SK-N-MC (cell line): ENCODE measurements around the gene TGIF2.

Source experiments
- DNase-seq: peaks from one replicate; pipeline ENCODE4 v3.0.0-alpha.2; 2011; ENCODE audit warnings: low read depth, low spot score
- H3K27ac ChIP-seq: fragments of 200-600 bp; sonication (generic); 2 replicates; pipeline ENCODE4 v1.5.1; 2016; ENCODE audit warnings: mixed run types
- H3K36me3 ChIP-seq: fragments of 200-600 bp; sonication (generic); 2 replicates; pipeline ENCODE4 v1.6.1; 2017; ENCODE audit warnings: antibody characterized with exemption, low read length, mixed read lengths; ENCODE audit not compliant: insufficient read depth
- H3K4me3 ChIP-seq: fragments of 200-600 bp; sonication (generic); 2 replicates; pipeline ENCODE4 v1.5.1; 2016
- H3K9ac ChIP-seq: fragments of 200-600 bp; sonication (generic); 2 replicates; pipeline ENCODE4 v1.8.0; 2017; ENCODE audit warnings: mixed run types, mixed read lengths; ENCODE audit not compliant: insufficient read length
- H3K9me3 ChIP-seq: fragments of 200-600 bp; sonication (generic); 2 replicates; pipeline ENCODE4 v1.6.1; 2017; ENCODE audit warnings: low read depth, mild to moderate bottlenecking, antibody characterized with exemption, low read length, moderate library complexity, mixed read lengths
- EZH2 ChIP-seq: fragments of 200-600 bp; sonication (generic); IDR thresholded peaks from one replicate; pipeline ENCODE4 v1.6.1; 2017; ENCODE audit warnings: antibody characterized with exemption
- FOXP2 ChIP-seq: optimal IDR thresholded peaks from 2 replicates; pipeline ENCODE3; 2011; ENCODE audit warnings: mild to moderate bottlenecking, moderate library complexity; ENCODE audit not compliant: insufficient read depth; ENCODE audit errors: extremely low read length, control extremely low read depth
- POLR2AphosphoS5 ChIP-seq: IDR thresholded peaks from 2 replicates; pipeline ENCODE4 v1.6.1; 2012; ENCODE audit warnings: mild to moderate bottlenecking, low read depth, low read length, borderline replicate concordance

The TGIF2 gene

DNA sequence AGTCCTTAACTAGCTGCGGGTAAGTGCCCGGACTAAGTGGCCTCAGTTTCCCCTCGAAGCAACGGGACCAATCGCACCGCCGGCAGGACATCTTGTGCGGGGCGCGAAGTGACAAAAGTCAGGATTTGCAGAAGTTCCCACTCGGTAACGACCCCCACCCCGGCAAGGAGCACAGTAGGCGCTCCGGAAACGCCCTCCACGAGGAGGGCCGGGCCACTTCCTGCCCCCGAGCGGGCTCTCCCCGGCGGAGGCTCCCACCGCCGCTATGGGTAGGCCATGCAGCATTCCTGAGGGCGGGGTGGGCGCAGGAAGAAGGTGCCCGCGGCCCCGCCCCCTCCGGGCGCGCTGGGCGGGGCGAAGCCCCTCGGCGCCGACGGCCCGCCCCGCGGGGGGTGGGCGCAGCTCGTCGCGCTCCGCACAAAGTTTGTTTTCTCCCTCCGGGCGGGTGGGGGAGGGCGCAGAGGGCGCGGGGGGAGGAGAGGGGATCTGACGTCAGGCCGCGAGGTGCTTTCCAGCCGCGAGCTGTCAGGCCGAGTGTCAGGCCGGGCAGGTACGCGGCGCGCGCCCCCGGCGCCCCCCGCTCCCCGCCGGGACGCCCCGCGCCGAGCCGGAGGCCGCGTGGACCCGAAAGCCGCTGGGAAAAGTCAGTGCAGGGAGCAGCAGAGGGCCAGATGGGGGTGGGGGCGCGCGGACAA is at the start of gene TGIF2:
TSS of gene TGIF2 (plus strand) at position 495 of the 695 bp plus-strand sequence. CDS start 5,178 bp downstream, outside the sequence.
- peak; percentile 66 for DNase-seq
- Histone ChIP-seq H3K36me3 (peaks cover 10% of the 10 kb centered on the region), H3K9ac (peak within 1 kb of the TSS; percentile 94), H3K27ac (peak within 1 kb of the TSS; percentile 93), H3K4me3 (peak within 1 kb of the TSS; percentile 94), H3K9me3 (no peaks in the 10 kb centered on the region)
- TF ChIP-seq EZH2 (no peak), POLR2AphosphoS5 (peak; percentile 68; the same call in 1 of the 2 replicates)

DNA sequence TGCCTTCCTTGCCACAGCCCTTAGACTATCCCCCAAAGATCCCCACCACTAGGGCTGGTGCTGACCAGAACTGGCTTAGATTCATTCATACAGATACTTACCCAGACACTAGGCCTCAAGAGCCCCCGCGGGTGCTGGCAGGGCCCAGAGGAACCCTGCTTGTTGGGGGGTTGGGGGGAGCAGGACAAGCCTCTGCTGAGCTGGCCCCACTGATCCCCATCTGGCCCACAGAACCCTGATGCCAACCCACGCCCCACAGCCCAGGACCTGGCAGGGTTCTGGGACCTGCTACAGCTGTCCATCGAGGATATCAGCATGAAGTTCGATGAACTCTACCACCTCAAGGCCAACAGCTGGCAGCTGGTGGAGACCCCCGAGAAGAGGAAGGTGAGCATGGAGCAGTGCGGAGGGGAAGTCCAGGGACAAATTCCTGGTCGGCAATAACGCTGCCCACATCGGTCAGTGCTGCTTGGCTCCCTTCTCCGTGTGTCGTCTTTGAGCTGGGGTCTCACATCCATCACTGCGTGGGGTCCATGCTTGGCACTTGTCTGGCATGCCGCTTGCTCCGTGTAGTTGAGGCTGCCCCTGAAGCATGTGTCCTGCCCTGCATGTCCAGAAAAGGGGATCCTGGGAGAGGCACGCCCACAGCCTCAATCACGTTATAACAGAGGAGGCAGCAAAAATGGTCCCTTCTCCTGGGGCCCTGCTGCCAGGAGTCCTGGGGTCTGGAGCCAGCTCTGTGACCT is 47.6 kb upstream of the TGIF2 start:
- no peak for TF ChIP-seq FOXP2
- TF ChIP-seq POLR2AphosphoS5, result no peak
- no peak for TF ChIP-seq EZH2
- H3K4me3 ChIP-seq, result no peak overlapping the region
- DNase-seq, result no peak
- no peak overlapping the region for H3K9ac ChIP-seq
- H3K9me3 ChIP-seq, result no peaks in the 10 kb centered on the region
- H3K27ac ChIP-seq, result no peak overlapping the region
- H3K36me3 ChIP-seq, result peaks cover 36% of the 10 kb centered on the region

DNA sequence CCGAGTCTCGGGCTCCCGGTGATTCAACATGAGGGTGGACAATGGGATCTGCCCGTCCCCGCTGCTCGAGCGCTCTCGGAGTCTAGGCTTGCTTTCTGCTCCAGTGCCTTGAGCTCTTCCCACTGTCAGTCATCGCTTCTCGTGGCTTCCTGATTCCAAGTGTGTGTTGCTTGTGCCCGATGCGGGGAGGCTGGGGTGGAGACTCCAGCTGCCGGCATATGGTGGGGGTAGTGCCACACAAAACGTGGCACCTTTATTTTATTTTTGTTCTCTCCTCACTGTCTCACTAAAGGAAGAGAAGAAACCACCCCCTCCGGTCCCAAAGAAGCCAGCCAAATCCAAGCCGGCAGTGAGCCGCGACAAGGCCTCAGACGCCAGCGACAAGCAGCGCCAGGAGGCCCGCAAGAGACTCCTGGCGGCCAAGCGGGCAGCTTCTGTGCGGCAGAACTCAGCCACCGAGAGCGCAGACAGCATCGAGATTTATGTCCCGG is 46.8 kb upstream of the TGIF2 start:
- no peak overlapping the region for H3K4me3 ChIP-seq
- no peak overlapping the region for H3K9ac ChIP-seq
- peaks cover 36% of the 10 kb centered on the region for H3K36me3 ChIP-seq
- no peak for DNase-seq
- H3K27ac ChIP-seq, result no peak overlapping the region; the same call in 1 of the 2 replicates
- H3K9me3 ChIP-seq, result no peaks in the 10 kb centered on the region
- no peak for TF ChIP-seq EZH2
- TF ChIP-seq POLR2AphosphoS5, result no peak
- no peak for TF ChIP-seq FOXP2

DNA sequence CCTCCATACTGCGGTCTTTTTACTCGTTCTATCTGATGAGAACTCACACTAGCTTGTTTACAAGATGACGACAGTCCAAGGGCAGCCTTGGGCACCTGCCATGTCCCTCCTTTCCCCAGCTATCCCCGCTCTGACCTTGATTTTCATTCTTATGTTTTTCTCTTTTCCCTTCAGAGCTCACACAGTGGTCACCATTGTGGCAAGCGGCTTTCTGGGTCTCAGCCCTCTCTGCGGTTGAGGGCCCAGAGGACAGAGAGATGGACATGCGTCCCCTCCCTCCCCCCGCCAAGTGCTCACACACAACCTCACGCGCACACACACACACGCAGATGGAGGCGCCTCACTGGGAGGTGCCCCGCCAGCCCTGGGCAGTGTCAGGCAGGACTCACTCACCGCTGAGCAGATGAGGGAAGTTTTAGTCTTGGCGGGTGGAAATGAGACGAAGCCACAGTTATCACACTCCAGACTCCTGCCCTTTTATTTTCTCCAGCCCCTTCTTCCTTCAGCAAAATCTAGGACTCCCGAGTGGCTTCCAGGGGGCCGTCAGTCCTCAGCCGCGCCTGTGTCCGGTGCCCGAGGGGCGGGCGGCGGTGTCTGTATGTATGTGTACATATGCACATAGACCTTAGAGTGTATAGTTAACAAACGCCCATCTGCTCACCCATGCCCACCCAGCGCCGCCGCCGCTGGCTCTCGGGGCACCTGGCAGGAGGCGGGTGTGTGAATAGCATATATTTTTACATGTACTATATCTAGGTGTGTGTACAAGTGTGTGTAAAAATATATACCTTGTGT is 45.9 kb upstream of the TGIF2 start:
- peaks cover 34% of the 10 kb centered on the region for H3K36me3 ChIP-seq
- TF ChIP-seq EZH2 (no peak), POLR2AphosphoS5 (no peak), FOXP2 (no peak)
- H3K27ac ChIP-seq, result no peak overlapping the region
- DNase-seq, result no peak
- H3K9me3 ChIP-seq, result no peaks in the 10 kb centered on the region
- no peak overlapping the region for H3K9ac ChIP-seq
- no peak overlapping the region for H3K4me3 ChIP-seq

DNA sequence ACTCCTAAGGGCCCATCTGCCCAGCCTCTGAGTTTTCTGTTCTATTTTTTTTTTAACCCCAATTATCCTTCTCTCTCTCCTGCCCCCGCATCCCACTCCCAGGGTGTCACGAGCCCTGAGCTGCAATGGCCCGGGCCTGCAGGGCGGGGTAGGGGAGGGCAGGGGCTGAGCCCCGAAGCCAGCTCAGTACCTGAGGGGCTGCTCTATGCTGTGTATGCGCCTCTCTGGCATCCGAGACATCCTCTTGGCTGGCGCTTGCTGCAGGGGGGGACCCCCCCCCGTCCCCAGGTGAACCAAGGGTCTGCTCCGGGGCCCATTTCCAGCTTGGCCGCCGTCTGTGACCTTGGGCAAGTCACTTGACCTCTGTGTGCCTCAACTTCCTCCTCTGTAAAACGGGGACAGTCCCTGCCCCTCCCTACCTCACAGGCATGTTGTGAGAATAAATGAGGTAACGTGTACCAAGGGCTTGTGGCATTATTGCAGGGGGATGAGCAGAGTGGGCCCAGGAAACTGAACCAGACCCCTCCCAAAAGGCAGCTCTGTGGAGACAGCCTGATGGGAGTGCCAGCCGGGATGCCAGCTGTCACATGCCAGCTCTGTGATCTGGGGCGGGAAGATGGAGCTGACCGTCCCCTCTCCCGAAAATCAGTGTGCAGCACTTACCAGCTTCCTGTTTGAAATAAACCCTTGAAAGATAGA is 45.1 kb upstream of the TGIF2 start:
- TF ChIP-seq POLR2AphosphoS5 (no peak), EZH2 (no peak), FOXP2 (no peak)
- no peak overlapping the region for H3K4me3 ChIP-seq
- no peak for DNase-seq
- no peak overlapping the region for H3K9ac ChIP-seq
- no peak overlapping the region for H3K27ac ChIP-seq
- no peaks in the 10 kb centered on the region for H3K9me3 ChIP-seq
- peaks cover 34% of the 10 kb centered on the region for H3K36me3 ChIP-seq

DNA sequence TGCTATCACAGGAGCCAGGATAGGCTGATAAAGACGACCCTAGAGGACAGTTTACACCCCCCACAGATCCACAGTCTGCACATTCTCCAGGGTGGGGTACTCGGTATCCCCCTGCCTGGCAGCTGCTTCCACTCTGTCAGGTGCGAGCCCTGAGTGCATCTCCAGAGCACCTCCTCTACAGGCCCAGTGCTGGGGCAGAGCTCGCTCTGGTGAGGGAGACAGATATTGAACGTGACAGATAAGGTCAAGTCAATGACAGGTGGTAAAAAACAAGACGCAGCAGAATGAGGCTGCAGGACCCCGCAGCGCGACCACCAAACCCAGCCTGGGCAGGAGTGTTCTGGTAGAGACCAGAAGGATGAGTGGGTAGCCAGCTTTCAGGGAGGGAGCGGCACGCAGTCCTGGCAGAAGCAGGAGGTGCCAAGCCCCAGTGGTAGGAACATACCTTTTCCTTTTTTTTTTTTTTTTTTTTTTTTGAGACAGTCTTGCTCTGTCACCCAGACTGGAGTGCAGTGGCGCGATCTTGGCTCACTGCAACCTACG is 44.5 kb upstream of the TGIF2 start:
- Histone ChIP-seq H3K4me3 (no peak overlapping the region), H3K9me3 (no peaks in the 10 kb centered on the region), H3K27ac (no peak overlapping the region), H3K9ac (no peak overlapping the region), H3K36me3 (peaks cover 32% of the 10 kb centered on the region)
- TF ChIP-seq POLR2AphosphoS5, result no peak
- no peak for TF ChIP-seq FOXP2
- no peak for TF ChIP-seq EZH2
- DNase-seq, result no peak

DNA sequence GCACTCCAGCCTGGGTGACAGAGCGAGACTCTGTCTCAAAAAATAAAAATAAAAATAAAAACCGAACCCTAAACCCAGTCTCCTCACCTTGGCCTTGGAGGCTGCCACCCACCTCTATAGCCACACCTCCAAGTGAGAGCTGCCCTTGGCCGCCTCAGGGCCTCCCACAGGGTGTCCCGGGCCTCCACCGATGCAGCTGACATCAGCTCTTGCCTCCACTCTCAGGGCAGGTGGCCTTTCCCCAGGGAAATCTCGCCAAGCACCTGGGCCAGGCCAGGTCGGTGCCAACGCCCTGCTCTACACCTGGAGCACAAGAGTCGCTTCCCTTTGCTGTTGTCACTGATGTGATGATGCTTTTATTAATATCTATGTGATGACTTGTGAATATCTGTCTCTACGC is 41.0 kb upstream of the TGIF2 start:
- no peak overlapping the region for H3K9ac ChIP-seq
- H3K4me3 ChIP-seq, result no peak overlapping the region
- H3K9me3 ChIP-seq, result no peaks in the 10 kb centered on the region
- DNase-seq, result no peak
- TF ChIP-seq EZH2 (no peak), FOXP2 (no peak), POLR2AphosphoS5 (no peak)
- H3K27ac ChIP-seq, result no peak overlapping the region
- H3K36me3 ChIP-seq, result peaks cover 4% of the 10 kb centered on the region; the same call in 1 of the 2 replicates
